GM18526 (cell line): ENCODE data around the gene JSRP1.

Experiments
- POLR2A ChIP-seq: IDR thresholded peaks from 3 replicates; pipeline ENCODE4 v1.6.1; 2011; ENCODE audit not compliant: insufficient read length; ENCODE audit errors: extremely low read depth

The JSRP1 gene

DNA sequence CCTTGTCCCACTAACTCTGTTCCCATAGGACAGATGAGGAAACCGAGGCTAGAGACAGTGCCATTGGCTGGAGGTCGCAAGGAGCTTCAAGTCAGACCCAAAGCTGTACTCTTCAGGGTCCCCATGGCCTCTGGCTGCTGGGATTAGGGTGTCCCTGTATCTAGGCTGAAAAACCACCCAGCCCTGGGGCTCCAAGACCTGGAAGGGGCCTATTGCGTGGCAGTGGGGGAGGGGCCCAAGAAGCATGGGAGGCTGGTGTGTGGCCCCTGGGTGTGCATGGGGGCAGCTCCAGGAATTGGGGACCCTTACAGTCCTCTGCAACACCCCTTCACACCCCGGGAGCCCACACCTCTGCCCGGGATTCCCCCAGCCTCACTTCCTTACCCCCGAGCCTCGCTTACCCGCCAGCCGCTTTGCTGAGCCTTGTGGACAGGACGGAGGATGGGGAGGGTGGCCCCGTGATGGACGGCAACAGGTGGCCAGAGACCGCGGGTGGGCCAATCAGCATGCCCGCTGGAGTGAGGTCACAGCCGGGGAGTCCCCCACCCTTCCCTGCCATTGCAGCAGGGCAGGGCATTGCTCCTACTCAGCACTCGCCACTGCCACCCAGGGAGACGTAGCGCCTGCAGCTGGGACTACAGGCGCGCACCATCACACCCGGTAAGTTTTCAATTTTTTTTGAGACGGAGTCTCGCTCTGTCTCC is at the start of gene JSRP1:
Gene JSRP1, minus strand, starts transcription at position 436 of the 704 bp plus-strand sequence. CDS start 1,103 bp downstream, outside the sequence.
- TF ChIP-seq POLR2A, result no peak

DNA sequence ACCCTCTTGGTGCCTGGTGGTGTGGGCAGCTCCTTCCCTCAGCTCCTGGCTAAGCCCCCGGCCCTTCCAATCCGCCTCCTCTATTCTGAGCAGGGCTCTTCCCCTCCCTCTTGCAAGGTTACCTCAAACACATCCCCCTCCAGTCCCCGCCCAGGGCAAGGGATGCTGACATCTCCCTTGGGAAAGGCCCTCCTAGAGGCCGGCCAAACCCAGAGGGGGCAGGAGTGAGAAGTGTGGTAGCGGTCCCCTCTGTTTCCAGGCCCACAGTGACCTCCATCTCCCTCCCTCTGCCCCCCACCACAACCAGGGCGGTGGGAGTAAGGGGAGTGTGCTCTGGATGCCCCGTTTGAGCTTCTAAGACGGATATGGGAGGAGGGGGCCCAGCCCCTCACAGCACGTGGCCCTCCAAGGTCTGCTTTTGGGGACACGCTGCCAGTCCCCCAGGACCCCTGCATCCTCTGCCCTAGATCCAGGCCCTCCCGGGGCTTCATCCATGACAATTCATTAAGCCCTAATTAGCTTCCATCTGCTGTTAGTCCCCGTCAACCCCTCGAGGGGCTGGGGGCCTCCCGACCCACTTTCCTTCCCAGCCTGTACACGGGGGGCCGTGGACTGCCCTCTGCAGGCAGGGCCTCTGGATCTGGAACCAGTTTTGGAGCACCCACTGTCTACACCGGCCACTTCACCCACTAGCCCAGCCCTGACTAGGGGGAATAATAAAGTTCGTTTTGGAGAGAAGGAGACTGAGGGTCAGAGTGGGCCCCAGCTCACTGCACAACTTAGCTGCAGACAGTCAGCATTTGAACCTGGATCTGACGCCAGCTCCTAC is 49.4 kb upstream of the JSRP1 start:
- no peak for TF ChIP-seq POLR2A

- no peak for TF ChIP-seq POLR2A
Measured at GRCh38 chr19:2303211-2303798, 47.1 kb upstream of the JSRP1 start.

GRCh38 chr19:2302319-2303210 is 46.3 kb upstream of the JSRP1 start:
- no peak for TF ChIP-seq POLR2A

DNA sequence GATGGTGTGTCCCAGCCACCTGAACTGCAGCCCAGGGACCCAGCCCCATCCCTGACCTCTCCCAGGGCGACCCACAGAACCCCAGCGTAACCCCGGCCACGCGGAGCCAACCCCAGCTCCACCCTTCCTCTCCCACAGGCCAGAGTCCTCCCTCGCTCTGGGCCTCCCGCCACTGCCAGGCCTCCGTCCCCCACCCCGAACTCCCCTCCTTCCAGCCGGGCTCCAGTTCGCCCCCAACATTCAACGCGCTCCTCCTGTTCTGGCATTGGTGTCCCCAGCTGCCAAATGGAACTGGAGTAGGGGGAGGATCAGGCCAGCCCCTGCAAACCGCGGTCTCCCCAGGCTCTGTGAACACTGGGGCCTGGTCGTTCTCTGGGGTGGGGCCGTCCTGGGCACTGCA is 44.3 kb upstream of the JSRP1 start:
- TF ChIP-seq POLR2A, result no peak

DNA sequence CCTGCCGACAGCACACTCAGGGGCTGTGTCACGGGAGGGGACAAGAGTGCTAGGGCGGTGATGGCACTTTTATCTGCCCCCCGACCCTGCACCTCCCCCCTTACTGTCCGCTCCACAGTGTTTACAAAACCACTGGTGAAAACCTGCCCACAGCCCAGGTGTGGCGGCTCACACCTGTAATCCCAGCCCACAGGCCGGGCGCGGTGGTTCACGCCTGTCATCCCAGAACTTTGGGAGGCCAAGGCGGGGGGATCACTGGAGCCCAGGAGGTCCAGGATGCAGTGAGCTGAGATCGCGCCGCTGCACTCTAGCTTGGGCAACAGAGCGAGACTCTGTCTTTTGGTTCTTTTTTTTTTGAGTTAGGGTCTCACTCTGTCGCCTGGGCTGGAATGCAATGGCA is 39.9 kb upstream of the JSRP1 start:
- no peak for TF ChIP-seq POLR2A

- TF ChIP-seq POLR2A, result no peak
Measured at GRCh38 chr19:2294687-2295335, 38.6 kb upstream of the JSRP1 start.

- TF ChIP-seq POLR2A, result no peak
Measured at GRCh38 chr19:2291185-2291751, 35.1 kb upstream of the JSRP1 start.

DNA sequence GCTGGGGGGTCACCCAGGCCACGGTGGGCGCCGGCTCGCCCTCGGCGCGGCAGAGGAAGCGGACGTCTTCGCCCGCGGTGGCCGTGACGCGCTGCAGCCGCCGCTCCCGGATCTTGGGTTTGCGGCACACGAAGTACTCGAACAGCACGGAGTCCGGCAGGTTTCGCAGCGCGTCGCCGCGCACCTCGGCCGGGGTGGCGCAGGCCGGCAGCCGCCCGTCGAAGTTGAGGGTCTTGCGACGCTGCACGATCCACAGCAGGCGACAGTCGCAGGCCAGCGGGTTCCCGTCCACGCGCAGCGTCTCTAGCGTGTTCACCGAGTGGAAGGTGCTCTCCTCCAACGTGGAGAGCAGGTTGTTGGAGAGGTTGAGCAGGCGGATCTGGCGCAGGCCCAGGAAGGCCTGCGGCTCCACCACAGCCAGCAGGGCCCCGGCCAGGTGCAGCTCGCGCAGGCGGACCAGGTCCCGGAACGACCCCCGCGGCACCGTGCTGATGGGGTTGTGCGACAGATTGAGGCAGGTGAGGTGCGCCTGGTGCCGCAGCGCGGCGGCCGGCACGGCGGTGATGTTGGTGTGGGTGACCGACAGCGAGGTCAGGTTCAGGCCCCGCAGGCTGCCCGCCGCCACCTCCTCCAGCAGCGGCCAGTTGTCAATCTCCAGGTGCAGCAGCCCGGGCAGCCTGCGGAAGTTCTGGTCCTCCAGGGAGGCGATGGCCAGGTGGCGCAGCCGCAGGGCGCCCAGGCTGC is 34.4 kb upstream of the JSRP1 start:
- TF ChIP-seq POLR2A, result no peak

- TF ChIP-seq POLR2A, result no peak
Measured at GRCh38 chr19:2289714-2290435, 33.7 kb upstream of the JSRP1 start.

- TF ChIP-seq POLR2A, result no peak
Measured at GRCh38 chr19:2288818-2289713, 32.8 kb upstream of the JSRP1 start.

- TF ChIP-seq POLR2A, result no peak
Measured at GRCh38 chr19:2288338-2288817, 32.2 kb upstream of the JSRP1 start.
